Ascending aorta (tissue), 2 donors: ENCODE results near the gene NCKAP5. TPM values are rescaled to one million over a fixed set of nuclear protein-coding genes. Genes with fewer than 3 reads are reported as not detected.

Experiments
- DNase-seq, 2 donors: peaks; one replicate each; pipeline ENCODE4 v3.0.0-alpha.2; 2019; ENCODE audit warnings: low spot score in 2 of 2
- H3K27ac ChIP-seq, 2 donors: fragments of 200-600 bp; sonication (generic); one replicate each; pipeline ENCODE4 v1.5.1; 2016 to 2017; ENCODE audit warnings: mild to moderate bottlenecking in 1 of 2
- H3K27me3 ChIP-seq: fragments of 200-600 bp; sonication (generic); one replicate; pipeline ENCODE4 v1.5.1; 2017
- H3K36me3 ChIP-seq, 2 donors: fragments of 200-600 bp; sonication (generic); one replicate each; pipeline ENCODE4 v1.5.1; 2016
- H3K4me1 ChIP-seq, 2 donors: fragments of 200-600 bp; sonication (generic); one replicate each; pipeline ENCODE4 v1.5.1; 2016 to 2017; ENCODE audit warnings: mild to moderate bottlenecking in 1 of 2
- H3K4me3 ChIP-seq, 2 donors: fragments of 200-600 bp; sonication (generic); one replicate each; pipeline ENCODE4 v1.5.1; 2016 to 2017; ENCODE audit warnings: mild to moderate bottlenecking in 1 of 2
- H3K9me3 ChIP-seq, 2 donors: fragments of 200-600 bp; sonication (generic); one replicate each; pipeline ENCODE4 v1.5.1; 2016
- CTCF ChIP-seq, 3 experiments: fragments of 200-600 bp in 2 of 3; fragments of 450-650 bp in 1 of 3; sonication (generic) in 2 of 3; IDR thresholded peaks; one replicate each; pipeline ENCODE4 v1.5.1; 2016 to 2019; ENCODE audit warnings: antibody characterized with exemption in 3 of 3, mild to moderate bottlenecking in 1 of 3, moderate library complexity in 1 of 3
- intact Hi-C: fragments of 100-400 bp; cut with DNase I; formaldehyde crosslinking; loops from one replicate; pipeline ENCODE4 v1.15.1; 2023
- total RNA-seq: library from RNA; depleted of rRNA; stranded (reverse); fragments of >200 nt; gene quantifications from one replicate; pipeline ENCODE4 v1.1.0, GENCODE V29; 2016

Gene NCKAP5
- total RNA-seq, 1 donor from 2014 or later, result 0.75 TPM

DNA sequence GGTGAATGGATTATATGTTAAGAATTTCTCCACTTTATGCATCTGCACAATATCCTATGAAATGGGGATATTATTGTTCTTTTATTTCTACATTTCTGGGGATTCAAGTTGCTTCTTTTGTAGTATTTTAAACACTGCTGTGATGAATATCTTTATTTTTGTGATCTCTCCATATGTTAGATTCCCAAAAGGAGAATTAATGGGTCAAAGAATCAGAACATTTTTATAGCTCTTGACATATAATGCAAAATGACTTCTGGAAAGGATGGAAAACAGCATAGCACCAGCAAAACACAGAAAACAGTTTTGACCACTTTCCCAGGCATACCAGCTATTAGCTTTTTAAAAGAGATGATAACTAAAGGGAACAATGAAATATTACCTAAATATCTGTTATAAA is 135.5 kb downstream of the NCKAP5 start:
- no peaks in the 10 kb centered on the region for H3K36me3 ChIP-seq
- H3K9me3 ChIP-seq, result no peaks in the 10 kb centered on the region
- no peak for DNase-seq
- no peak for TF ChIP-seq CTCF (IDR thresholded peaks at IDR 0.05)
- intact Hi-C loops, result no loop called here
- H3K4me1 ChIP-seq, result no peaks in the 10 kb centered on the region
- H3K4me3 ChIP-seq, result no peak overlapping the region
- H3K27me3 ChIP-seq, result no peaks in the 10 kb centered on the region
- no peak overlapping the region for H3K27ac ChIP-seq

DNA sequence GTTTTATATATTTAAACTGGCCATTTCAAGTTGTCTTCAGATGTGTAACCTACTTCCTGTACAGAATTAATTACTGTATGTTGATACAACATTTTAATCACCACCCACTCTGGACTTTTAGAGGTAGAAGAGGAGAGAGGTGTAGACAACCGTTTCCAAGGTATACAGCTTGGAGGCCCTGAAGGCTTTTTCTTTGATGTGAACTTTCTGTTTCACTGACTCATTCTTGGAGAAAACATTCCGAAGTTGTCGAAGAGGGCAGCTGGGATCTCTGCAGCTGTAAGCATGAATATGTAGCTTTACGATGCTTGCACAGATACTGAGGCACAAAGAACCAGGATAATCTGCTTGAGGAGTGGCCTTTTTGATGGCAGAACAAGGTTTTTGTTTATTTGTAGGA is 137.0 kb downstream of the NCKAP5 start:
- H3K4me1 ChIP-seq, result no peaks in the 10 kb centered on the region
- H3K27me3 ChIP-seq, result no peaks in the 10 kb centered on the region
- no peaks in the 10 kb centered on the region for H3K9me3 ChIP-seq
- H3K4me3 ChIP-seq, result no peak overlapping the region
- no peak for DNase-seq
- no peak for TF ChIP-seq CTCF (IDR thresholded peaks at IDR 0.05)
- intact Hi-C loops, result no loop called here
- H3K36me3 ChIP-seq, result no peaks in the 10 kb centered on the region
- H3K27ac ChIP-seq, result no peak overlapping the region

DNA sequence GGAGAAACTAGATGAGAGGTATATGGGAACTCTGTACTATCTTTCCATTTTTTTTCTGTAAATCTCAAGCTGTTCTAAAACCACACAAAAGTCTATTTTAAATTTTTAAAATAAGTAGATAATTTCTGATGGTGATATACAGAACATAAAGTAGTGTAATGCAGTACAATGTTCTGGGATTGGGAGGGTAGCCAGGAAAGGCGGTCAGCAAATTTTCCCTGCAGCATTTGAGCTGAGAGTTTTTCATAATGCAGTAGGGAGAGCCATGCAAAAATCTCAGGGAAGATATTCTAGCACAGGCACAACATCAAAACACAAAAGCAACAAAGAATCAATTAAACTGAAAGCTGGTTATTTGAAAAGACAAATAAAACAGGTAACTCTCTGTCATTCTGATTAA is 141.5 kb downstream of the NCKAP5 start:
- intact Hi-C loops, result no loop called here

DNA sequence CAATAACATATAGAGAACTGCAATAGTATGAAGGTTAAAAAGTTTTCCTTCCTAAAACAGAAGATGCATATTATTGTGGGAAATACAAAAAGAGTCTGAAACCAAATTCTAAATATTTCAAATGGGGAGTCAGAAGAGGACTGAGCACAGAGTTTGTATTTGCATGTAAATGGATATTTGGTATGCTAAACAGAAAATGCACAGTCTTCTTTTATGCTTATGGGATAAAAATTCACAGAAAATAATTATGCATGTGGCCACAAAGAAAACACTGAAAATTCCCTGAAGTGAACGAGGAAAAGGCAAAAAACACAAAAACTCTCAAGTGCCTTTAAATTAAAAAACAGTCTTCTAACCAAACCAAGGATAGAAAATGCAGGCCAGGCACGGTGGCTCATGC is 142.7 kb downstream of the NCKAP5 start:
- no peak for DNase-seq
- no peaks in the 10 kb centered on the region for H3K36me3 ChIP-seq
- H3K27ac ChIP-seq, result no peak overlapping the region
- intact Hi-C loops, result no loop called here
- no peaks in the 10 kb centered on the region for H3K27me3 ChIP-seq
- no peaks in the 10 kb centered on the region for H3K9me3 ChIP-seq
- no peaks in the 10 kb centered on the region for H3K4me1 ChIP-seq
- H3K4me3 ChIP-seq, result no peak overlapping the region
- TF ChIP-seq CTCF (IDR thresholded peaks at IDR 0.05), result no peak

More for the DNA sequence above, 141.5 kb downstream of the NCKAP5 start:
- H3K27ac ChIP-seq, result no peak overlapping the region
- no peak for DNase-seq
- TF ChIP-seq CTCF (IDR thresholded peaks at IDR 0.05), result no peak
- no peak overlapping the region for H3K4me3 ChIP-seq
- no peaks in the 10 kb centered on the region for H3K4me1 ChIP-seq
- no peaks in the 10 kb centered on the region for H3K36me3 ChIP-seq
- H3K27me3 ChIP-seq, result no peaks in the 10 kb centered on the region
- H3K9me3 ChIP-seq, result no peaks in the 10 kb centered on the region

DNA sequence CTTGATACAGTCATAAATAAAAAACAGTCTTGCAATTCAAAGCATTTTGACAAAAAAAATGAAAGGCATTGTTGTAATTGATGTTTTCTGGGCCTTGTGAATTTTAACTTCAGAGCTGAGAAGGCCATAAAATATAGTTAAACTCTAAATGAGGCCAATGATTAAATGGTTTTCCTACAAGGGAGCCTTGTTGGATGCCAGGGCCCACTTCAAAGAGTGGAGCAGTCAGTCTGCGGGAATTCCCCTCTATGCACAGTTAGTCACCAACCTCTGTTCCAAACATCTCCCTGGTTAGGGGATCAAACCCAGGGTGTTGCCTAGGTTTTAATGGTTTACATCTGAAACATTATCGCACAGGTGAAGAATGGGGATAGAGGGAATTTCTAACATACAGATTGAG is 143.4 kb downstream of the NCKAP5 start:
- Histone ChIP-seq H3K9me3 (no peaks in the 10 kb centered on the region), H3K27ac (no peak overlapping the region), H3K36me3 (no peaks in the 10 kb centered on the region), H3K27me3 (no peaks in the 10 kb centered on the region), H3K4me1 (no peaks in the 10 kb centered on the region), H3K4me3 (no peak overlapping the region)
- TF ChIP-seq CTCF (IDR thresholded peaks at IDR 0.05), result no peak
- DNase-seq, result no peak
- intact Hi-C loops, result no loop called here

DNA sequence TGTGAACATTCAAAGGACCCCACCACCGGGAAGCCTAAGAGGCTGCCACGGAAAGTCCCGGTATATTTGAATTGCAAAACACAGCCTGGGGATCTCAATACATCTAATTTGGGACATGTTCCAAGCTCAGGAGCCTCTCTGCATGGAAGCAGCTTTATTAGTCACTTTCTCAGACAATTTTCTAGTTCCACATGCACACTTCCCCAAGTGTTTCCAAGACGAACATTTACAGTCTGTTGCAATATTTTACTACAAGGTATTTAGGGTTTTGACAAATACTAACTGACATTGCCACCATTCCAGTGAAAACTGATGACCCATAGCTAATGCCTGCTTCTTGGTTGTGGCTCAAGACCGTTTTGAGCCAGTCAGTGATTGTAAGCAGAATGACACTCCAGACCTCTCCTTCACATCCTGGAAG is 145.3 kb downstream of the NCKAP5 start:
- Histone ChIP-seq H3K9me3 (no peaks in the 10 kb centered on the region), H3K36me3 (no peaks in the 10 kb centered on the region), H3K27ac (no peak overlapping the region), H3K4me1 (no peaks in the 10 kb centered on the region), H3K4me3 (no peak overlapping the region), H3K27me3 (no peaks in the 10 kb centered on the region)
- no peak for DNase-seq
- TF ChIP-seq CTCF (IDR thresholded peaks at IDR 0.05), result no peak
- intact Hi-C loops, result no loop called here
